ENCODE data around the gene SYNGR2.

Gene SYNGR2

DNA sequence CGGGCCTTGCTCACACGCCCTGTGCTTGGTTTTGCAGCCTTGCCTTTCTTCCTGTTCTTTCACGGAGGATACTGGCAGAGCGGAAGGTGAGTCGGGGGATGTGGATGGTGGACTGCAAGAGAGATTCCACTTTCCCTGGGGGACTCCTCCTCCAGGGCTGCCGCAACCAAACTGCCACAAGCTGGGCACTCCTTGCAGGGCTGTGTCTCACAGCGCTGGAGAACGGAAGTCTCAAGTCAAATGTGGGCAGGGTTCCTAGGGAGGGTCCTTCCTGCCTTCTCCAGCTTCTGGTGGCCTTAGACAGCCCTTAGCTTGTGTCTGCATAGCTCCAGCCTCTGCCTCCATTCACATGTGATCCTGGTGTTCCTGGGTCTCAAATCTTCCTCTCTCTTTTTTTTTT is 34.3 kb downstream of the SYNGR2 start:
- DNase-seq (ENCODE audit: low spot score): no peak

DNA sequence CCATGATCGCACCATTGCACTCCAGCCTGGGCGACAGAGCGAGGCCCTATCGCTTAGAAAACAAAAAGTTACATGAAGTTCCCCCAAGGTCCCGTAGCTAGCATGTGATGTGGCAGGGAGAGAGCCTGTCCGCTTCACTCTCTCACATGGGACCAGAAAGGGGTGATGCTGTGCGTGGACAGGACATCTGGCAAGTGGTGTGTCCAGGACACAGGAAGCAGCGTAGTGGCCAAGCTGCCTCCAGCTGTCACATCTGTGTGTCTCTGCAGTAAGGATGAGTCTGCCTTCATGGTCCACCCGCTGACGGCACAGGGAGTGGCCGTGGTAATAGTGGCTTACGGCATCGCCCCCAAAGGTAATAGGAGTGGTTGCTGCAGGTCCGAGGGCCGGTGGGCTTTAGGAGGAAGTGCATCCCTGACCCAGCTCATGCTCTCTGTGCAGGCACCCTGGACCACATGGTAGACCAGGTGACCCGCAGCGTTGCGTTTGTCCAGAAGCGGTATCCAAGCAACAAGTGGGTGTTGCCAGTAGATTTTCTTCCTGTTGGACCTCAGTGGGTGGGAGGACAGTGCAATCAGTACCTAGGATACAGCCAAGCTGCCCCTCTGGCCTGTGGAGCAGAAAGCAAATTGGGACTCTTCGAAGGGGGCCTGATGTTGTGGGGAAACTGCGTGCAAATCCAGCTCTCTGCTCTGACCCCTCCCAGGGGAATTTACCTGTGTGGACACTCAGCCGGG is 36.2 kb downstream of the SYNGR2 start:
- DNase-seq (ENCODE audit: low spot score): no peak

DNA sequence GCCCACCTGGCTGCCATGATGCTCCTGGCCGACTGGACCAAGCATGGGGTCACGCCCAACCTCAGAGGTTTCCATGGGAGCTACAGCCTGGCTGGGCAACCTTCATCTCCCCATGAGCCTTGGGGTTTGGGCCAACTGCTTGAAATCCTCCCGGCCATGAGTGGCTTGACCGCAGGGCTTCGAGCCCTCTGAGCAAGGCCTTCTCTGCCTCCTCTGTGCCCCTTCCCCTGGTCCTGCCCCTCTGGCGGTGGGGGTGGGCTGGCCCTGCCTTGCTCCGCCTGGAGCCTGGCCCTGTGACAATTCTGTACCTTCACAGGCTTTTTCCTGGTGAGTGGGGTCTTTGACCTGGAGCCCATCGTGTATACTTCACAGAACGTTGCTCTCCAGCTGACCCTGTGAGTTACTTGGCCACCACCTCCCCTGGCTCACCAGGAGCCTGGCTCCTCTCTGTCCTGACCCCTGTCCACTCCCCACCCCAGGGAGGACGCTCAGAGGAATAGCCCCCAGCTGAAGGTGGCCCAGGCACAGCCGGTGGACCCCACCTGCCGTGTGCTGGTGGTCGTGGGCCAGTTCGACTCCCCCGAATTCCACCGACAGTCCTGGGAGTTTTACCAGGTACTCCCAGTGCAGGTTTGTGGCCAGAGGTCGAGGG is 36.9 kb downstream of the SYNGR2 start:
- DNase-seq (ENCODE audit: low spot score): no peak

DNA sequence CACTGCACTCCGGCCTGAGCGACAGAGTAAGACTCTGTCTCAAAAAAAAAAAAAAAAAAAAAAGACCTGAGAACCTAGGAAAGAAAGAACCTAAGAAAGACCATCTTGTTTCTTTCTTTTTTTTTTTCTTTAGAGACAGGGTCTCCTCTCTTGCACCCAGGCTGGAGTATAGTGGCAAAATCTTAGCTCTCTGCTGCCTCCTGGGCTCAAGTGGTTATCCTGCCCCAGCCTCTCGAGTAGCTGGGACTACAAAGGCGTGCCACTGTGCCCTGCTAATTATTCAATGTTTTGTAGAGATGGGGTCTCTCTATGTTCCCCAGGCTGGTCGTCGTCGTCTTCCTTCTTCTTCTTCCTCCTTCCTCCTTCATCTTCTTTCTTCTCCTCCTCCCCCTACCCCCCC is 37.9 kb downstream of the SYNGR2 start:
- no peak for DNase-seq (ENCODE audit: low spot score)

DNA sequence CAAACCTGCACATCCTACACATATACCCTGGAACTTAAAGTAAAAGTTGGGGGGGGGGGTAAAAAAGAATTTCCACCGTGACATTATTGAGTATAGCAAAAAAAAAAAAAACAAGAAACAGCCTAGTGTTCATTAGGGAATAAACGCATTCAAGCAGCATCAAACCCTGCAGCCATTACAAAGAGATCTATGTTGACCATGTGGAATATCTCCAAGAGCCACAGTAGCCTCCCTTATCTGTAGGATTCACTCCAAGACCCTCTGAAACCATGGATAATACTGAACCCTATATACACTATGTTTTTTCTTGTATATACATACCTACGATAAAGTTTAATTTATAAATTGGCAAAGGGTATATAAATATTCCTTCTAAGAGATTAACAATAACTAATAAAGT is 40.1 kb downstream of the SYNGR2 start:
- no peak for DNase-seq (ENCODE audit: low spot score)

DNA sequence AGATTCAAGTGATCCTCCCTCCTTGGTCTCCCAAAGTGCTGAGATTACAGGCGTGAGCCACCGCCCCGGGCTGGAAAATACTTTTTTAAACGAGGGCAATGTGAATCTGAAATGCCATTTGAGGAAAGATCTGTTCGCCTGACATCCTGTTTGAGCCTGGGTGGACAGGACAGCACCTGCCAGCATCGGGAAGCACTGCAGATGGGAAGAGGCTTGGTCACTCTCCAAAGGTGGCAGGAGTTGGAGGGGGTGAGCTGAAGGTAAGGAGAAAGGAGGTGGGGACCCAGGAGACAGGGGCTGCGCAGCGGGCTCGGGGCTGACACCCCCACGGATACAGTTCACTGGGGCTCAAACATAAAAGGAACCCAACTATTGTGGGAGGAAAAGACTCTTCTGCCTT is 41.7 kb downstream of the SYNGR2 start:
- DNase-seq (ENCODE audit: low spot score): no peak

DNA sequence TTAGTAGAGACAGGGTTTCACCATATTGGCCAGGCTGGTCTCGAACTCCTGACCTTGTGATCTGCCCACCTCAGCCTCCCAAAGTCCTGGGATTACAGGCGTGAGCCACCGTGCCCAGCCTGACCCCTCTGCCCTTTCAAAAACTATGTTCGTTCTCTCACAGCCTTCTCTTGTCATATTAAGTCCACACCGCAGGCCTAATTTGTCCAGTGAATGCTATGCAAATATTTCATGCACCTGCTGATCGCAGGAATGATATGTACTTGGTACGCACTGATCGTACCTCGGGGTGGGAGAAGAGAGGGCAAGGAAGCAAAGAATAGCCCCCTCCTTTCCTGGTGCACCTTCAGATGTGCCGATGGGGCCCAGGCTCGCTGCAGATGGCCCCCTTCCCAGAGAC is 42.7 kb downstream of the SYNGR2 start:
- DNase-seq (ENCODE audit: low spot score): no peak

DNA sequence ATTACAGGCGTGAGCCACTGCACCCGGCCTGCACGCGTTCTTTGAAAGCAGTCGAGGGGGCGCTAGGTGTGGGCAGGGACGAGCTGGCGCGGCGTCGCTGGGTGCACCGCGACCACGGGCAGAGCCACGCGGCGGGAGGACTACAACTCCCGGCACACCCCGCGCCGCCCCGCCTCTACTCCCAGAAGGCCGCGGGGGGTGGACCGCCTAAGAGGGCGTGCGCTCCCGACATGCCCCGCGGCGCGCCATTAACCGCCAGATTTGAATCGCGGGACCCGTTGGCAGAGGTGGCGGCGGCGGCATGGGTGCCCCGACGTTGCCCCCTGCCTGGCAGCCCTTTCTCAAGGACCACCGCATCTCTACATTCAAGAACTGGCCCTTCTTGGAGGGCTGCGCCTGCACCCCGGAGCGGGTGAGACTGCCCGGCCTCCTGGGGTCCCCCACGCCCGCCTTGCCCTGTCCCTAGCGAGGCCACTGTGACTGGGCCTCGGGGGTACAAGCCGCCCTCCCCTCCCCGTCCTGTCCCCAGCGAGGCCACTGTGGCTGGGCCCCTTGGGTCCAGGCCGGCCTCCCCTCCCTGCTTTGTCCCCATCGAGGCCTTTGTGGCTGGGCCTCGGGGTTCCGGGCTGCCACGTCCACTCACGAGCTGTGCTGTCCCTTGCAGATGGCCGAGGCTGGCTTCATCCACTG is 45.8 kb downstream of the SYNGR2 start, which contains the start of gene BIRC5:
Gene BIRC5 (plus strand): TSS at position 238 of the 690 bp plus-strand sequence. CDS start 64 bp downstream, at position 302.
- peak; percentile 99 for DNase-seq (ENCODE audit: low spot score)

DNA sequence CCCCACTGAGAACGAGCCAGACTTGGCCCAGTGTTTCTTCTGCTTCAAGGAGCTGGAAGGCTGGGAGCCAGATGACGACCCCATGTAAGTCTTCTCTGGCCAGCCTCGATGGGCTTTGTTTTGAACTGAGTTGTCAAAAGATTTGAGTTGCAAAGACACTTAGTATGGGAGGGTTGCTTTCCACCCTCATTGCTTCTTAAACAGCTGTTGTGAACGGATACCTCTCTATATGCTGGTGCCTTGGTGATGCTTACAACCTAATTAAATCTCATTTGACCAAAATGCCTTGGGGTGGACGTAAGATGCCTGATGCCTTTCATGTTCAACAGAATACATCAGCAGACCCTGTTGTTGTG is 46.3 kb downstream of the SYNGR2 start:
- no peak for DNase-seq (ENCODE audit: low spot score)

DNA sequence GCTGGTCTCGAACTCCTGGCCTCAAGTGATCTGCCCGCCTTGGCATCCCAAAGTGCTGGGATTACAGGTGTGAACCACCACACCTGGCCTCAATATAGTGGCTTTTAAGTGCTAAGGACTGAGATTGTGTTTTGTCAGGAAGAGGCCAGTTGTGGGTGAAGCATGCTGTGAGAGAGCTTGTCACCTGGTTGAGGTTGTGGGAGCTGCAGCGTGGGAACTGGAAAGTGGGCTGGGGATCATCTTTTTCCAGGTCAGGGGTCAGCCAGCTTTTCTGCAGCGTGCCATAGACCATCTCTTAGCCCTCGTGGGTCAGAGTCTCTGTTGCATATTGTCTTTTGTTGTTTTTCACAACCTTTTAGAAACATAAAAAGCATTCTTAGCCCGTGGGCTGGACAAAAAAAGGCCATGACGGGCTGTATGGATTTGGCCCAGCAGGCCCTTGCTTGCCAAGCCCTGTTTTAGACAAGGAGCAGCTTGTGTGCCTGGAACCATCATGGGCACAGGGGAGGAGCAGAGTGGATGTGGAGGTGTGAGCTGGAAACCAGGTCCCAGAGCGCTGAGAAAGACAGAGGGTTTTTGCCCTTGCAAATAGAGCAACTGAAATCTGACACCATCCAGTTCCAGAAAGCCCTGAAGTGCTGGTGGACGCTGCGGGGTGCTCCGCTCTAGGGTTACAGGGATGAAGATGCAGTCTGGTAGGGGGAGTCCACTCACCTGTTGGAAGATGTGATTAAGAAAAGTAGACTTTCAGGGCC is 51.2 kb downstream of the SYNGR2 start:
- DNase-seq (ENCODE audit: low spot score): no peak

All from AG08396 (cell line).